Hematopoietic multipotent progenitor cell treated with erythropoietin and hydrocortisone succinate and interleukin-3 and kit ligand, for 4 days (in vitro differentiated cells): ENCODE data around the gene ZIC1.

Experiments used
- DNase-seq: peaks from one replicate; pipeline ENCODE4 v3.0.0-alpha.2; 2015

ZIC1 gene

GRCh38 chr3:147380977-147381376, 28.2 kb upstream of the ZIC1 start:
- DNase-seq, result no peak

- DNase-seq, result no peak
Observed at GRCh38 chr3:147381596-147381995, 27.6 kb upstream of the ZIC1 start.

- DNase-seq, result no peak
Observed at GRCh38 chr3:147383617-147384016, 25.5 kb upstream of the ZIC1 start.

GRCh38 chr3:147384210-147385058, 24.7 kb upstream of the ZIC1 start:
- DNase-seq, result no peak

- no peak for DNase-seq
Observed at GRCh38 chr3:147385059-147386012, 23.8 kb upstream of the ZIC1 start.

- no peak for DNase-seq
Observed at GRCh38 chr3:147387291-147387884, 21.8 kb upstream of the ZIC1 start.

GRCh38 chr3:147387885-147388699, 21.1 kb upstream of the ZIC1 start:
- no peak for DNase-seq

GRCh38 chr3:147388700-147389580, 20.2 kb upstream of the ZIC1 start:
- no peak for DNase-seq

- no peak for DNase-seq
Observed at GRCh38 chr3:147389717-147390116, 19.4 kb upstream of the ZIC1 start.

- DNase-seq, result no peak
Observed at GRCh38 chr3:147390589-147391569, 18.3 kb upstream of the ZIC1 start.

- DNase-seq, result no peak
Observed at GRCh38 chr3:147391781-147392624, 17.2 kb upstream of the ZIC1 start.

GRCh38 chr3:147392625-147392946, 16.6 kb upstream of the ZIC1 start:
- no peak for DNase-seq

- no peak for DNase-seq
Observed at GRCh38 chr3:147393261-147393942, 15.8 kb upstream of the ZIC1 start.

GRCh38 chr3:147393943-147394883, 15.0 kb upstream of the ZIC1 start:
- DNase-seq, result no peak

- no peak for DNase-seq
Observed at GRCh38 chr3:147394884-147395225, 14.3 kb upstream of the ZIC1 start.

- no peak for DNase-seq
Observed at GRCh38 chr3:147395899-147396711, 13.1 kb upstream of the ZIC1 start.

GRCh38 chr3:147396712-147397046, 12.5 kb upstream of the ZIC1 start:
- no peak for DNase-seq
